ENCODE measurements around the gene TGOLN2. TPM values are rescaled to one million over a fixed set of nuclear protein-coding genes. Genes with fewer than 3 reads are reported as not detected.

TGOLN2 gene
- total RNA-seq, 1 experiment from 2014 or later = 43.7 TPM

GRCh38 chr2:85269959-85270358 is 57.8 kb downstream of the TGOLN2 start:
- H3K4me1 Mint-ChIP-seq = peaks cover 76% of the 10 kb centered on the region
- H3K27me3 Mint-ChIP-seq (ENCODE audit: low read depth) = no peaks in the 10 kb centered on the region
- ChIA-PET POLR2A (no interaction called here), CTCF (interaction anchor here (0.6 to 5.1 kb wide), 10 partner anchors 13 to 139 kb away, joined by 3 to 45 read pairs (median 6); no protein-coding TSS in a partner anchor)
- DNase-seq (ENCODE audit: low spot score) = no peak
- no peaks in the 10 kb centered on the region for H3K9me3 Mint-ChIP-seq
- ATAC-seq = no peak
- no peak overlapping the region for H3K4me3 Mint-ChIP-seq
- no peak for TF ChIP-seq JUN (CRISPR knock-in tag; IDR thresholded peaks at IDR 0.05)
- TF ChIP-seq GTF2I (CRISPR knock-in tag; conservative IDR thresholded peaks at IDR 0.05) = no peak
- TF ChIP-seq ZNF281 (CRISPR knock-in tag; IDR thresholded peaks at IDR 0.05) = no peak
- TF ChIP-seq SMAD4 (CRISPR knock-in tag; IDR thresholded peaks at IDR 0.05) = no peak
- no peak for TF ChIP-seq ZNF138 (CRISPR knock-in tag; conservative IDR thresholded peaks at IDR 0.05)
- TF ChIP-seq FOXP4 (CRISPR knock-in tag; IDR thresholded peaks at IDR 0.05) = no peak
- TF ChIP-seq E2F5 (CRISPR knock-in tag; IDR thresholded peaks at IDR 0.05) = no peak
- no peak for TF ChIP-seq MXD4 (CRISPR knock-in tag; IDR thresholded peaks at IDR 0.05; ENCODE audit: borderline replicate concordance)
- TF ChIP-seq STAT6 (CRISPR knock-in tag; conservative IDR thresholded peaks at IDR 0.05; ENCODE audit: low read depth) = no peak
- TF ChIP-seq ERG (CRISPR knock-in tag; IDR thresholded peaks at IDR 0.05) = no peak
- no peak for TF ChIP-seq ZBTB21 (CRISPR knock-in tag; IDR thresholded peaks at IDR 0.05; ENCODE audit: borderline replicate concordance)
- no peak for TF ChIP-seq NR3C1 (CRISPR knock-in tag; conservative IDR thresholded peaks at IDR 0.05; ENCODE audit: low read depth)
- no peak for TF ChIP-seq E2F1 (CRISPR knock-in tag; IDR thresholded peaks at IDR 0.05)
- TF ChIP-seq ZNF671 (CRISPR knock-in tag; IDR thresholded peaks at IDR 0.05) = no peak
- TF ChIP-seq MYBL2 (CRISPR knock-in tag; IDR thresholded peaks at IDR 0.05) = no peak
- TF ChIP-seq HMGXB4 (CRISPR knock-in tag; IDR thresholded peaks at IDR 0.05) = no peak
- no peak for TF ChIP-seq OVOL2 (CRISPR knock-in tag; IDR thresholded peaks at IDR 0.05; ENCODE audit: borderline replicate concordance)
- no peak for TF ChIP-seq ZNF512 (CRISPR knock-in tag; IDR thresholded peaks at IDR 0.05; ENCODE audit: borderline replicate concordance)
- H3K36me3 Mint-ChIP-seq = peaks cover 9% of the 10 kb centered on the region
- peak overlapping the region; percentile 75; the same call in 1 of the 2 replicates for H3K27ac Mint-ChIP-seq
